Stimulated activated naive CD4-positive, alpha-beta T cell (primary cell): ENCODE measurements around the gene SNX1.
"Not testable (repeated sequence)": the region's sequence is repeated elsewhere in the genome, so short reads cannot be mapped to it uniquely, and the experiment has no call there.

Experiments
- DNase-seq, 6 experiments: peaks; one replicate each; lab custom pipeline; 2025; lab: John Stamatoyannopoulos, UW

The SNX1 gene, protein sequence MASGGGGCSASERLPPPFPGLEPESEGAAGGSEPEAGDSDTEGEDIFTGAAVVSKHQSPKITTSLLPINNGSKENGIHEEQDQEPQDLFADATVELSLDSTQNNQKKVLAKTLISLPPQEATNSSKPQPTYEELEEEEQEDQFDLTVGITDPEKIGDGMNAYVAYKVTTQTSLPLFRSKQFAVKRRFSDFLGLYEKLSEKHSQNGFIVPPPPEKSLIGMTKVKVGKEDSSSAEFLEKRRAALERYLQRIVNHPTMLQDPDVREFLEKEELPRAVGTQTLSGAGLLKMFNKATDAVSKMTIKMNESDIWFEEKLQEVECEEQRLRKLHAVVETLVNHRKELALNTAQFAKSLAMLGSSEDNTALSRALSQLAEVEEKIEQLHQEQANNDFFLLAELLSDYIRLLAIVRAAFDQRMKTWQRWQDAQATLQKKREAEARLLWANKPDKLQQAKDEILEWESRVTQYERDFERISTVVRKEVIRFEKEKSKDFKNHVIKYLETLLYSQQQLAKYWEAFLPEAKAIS

GRCh38 chr15:64095795-64096667 lies at the start of gene SNX1:
SNX1 (plus strand) TSS chr15:64095982; CDS start chr15:64096014, 32 bp downstream.
- peak; percentile 89 to 95 (median 94) for DNase-seq

- peak; percentile 21 to 69 (median 54) for DNase-seq
Observed at GRCh38 chr15:64046421-64047153, 49.2 kb upstream of the SNX1 start, which contains the start of gene DAPK2. DAPK2 (minus strand) TSS chr15:64046485; CDS start chr15:64040261, 6,224 bp downstream.

DNA sequence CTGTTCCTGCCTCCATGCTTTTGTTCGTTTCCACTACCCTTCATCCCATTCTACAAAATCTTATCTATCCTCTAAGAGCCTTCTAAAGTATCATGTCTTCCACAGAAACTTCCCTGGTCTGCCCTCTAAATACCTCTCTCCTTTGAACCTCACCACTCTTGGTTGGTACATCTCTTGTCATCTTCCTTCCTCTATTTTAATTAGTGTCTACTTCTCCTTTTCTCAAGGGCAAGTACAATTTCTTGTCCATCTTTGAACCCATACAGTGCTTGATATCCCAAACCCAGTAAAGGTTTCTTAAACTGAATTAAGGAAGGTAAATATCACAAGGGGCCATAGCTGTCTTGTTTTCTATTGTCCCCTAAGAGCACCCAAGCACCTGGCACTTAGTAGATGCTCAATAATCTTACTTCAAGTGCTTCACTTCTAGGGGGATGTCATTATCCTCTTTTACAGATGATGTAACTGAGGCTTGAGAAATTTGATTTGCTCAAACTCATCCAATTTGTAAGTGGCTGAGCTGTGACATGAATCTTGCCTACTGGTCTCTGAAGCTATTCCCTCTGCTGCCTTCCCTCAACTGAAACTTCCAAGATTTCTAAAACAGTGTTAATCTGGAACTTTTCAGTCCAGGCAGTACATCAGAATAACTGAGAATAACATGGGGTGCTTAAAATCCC lies 46.9 kb upstream of the SNX1 start:
- no peak for DNase-seq

GRCh38 chr15:64050281-64051092 lies 45.3 kb upstream of the SNX1 start:
- DNase-seq, result no peak

DNA sequence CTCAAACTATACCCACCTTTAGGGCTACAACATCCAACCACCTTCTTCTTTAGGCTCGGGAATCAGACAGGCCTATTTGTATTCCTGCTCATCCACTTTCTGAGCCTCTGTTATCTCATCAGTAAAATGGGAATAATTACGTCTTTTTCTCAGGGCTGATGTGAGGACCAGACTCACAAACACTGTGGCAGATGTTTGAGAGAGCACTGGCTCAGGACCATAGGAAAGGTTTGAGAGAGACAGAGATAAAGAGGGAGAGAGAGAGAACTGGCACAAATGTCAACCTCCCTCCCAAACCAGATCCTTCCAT lies 44.7 kb upstream of the SNX1 start:
- DNase-seq, result no peak

- DNase-seq, result no peak
Observed at GRCh38 chr15:64051407-64052259, 44.1 kb upstream of the SNX1 start.

GRCh38 chr15:64052925-64053491 lies 42.8 kb upstream of the SNX1 start:
- no peak for DNase-seq

DNA sequence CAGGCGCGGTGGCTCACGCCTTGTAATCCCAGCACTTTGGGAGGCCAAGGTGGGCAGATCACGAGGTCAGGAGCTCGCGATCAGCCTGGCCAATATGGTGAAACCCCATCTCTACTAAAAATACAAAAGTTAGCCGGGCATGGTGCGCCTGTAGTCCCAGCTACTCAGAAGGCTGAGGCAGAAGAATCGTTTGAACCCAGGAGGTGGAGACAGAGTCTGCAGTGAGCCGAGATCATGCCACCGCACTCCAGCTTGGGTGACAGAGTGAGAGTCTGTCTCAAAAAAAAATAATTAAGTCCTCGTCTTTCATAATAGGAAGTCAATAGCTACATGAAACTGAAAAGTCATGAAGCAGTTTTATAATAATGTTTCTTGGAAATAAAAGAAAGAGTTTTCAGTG lies 42.1 kb upstream of the SNX1 start:
- not testable (repeated sequence) for DNase-seq

DNA sequence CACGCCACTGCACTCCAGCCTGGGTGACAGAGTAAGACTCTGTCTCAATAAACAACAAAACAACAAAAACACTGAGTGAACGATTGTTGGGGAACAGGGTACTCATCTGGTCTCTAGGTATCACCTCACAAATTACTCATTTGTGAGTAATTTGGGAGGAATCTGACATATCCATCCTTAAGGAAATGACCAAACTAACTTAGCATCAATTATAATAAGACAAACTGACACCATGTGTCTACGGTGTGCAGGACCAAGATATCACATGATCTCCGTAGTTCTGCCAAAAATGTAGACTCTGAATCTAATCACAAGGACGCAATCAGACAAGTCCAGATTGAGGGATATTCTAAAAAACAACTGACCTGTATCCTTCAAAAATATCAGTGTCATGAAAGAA lies 37.5 kb upstream of the SNX1 start:
- DNase-seq, result no peak

- DNase-seq, result not testable (repeated sequence)
Observed at GRCh38 chr15:64059104-64059503, 36.7 kb upstream of the SNX1 start.

DNA sequence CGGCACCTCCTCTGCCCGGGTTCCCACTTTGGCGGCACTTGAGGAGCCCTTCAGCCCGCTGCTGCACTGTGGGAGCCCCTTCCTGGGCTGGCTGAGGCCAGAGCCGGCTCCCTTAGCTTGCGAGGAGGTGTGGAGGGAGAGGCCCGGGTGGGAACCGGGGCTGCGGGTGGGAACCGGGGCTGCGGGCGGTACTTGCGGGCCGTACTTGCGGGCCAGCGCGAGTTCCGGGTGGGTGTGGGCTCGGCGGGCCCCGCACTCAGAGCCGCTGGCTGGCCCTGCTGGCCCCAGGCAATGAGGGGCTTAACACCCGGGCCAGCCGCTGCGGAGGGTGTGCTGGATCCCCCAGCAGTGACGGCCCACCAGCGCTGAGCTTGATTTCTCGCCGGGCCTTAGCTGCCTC lies 35.1 kb upstream of the SNX1 start:
- no peak for DNase-seq

DNA sequence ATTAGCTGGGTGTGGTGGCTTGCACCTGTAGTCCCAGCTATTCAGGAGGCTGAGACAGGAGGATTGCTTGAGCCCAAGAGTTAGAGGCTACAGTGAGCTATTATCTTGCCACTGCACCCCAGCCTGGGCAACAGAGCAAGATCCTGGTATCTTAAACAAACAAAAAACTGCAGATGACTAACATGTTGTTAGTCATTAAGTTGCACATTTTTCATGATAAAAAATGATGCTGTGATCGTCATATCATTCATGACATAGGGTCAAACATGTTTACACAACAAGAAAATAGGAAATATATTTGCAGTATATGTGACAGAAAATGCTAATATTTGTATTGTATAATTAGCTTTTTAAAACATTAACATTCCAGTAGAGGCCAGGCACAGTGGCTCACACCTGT lies 29.3 kb upstream of the SNX1 start:
- DNase-seq, result no peak

GRCh38 chr15:64067564-64068030 lies 28.2 kb upstream of the SNX1 start:
- peak; percentile 42 to 80 (median 53) for DNase-seq

- DNase-seq, result no peak
Observed at GRCh38 chr15:64068133-64068532, 27.6 kb upstream of the SNX1 start.

DNA sequence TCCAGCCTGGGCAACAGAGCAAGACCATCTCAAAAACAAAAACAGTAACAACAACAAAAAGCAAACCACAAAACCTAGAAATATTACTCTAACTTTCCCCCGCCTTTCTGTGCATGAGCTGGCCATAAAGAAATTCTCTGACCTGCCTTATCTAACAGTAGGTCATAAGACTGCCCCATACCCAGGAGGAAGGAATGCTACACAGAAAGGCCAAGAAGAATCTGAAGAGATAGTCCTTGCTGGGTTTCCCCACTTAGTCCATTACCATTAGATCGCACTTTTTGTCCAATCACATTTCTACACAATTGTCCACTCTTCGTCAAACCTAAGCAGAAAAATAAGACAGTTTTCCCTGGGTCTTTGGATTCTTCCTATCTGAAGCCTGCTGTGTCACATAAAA lies 25.7 kb upstream of the SNX1 start:
- no peak for DNase-seq

DNA sequence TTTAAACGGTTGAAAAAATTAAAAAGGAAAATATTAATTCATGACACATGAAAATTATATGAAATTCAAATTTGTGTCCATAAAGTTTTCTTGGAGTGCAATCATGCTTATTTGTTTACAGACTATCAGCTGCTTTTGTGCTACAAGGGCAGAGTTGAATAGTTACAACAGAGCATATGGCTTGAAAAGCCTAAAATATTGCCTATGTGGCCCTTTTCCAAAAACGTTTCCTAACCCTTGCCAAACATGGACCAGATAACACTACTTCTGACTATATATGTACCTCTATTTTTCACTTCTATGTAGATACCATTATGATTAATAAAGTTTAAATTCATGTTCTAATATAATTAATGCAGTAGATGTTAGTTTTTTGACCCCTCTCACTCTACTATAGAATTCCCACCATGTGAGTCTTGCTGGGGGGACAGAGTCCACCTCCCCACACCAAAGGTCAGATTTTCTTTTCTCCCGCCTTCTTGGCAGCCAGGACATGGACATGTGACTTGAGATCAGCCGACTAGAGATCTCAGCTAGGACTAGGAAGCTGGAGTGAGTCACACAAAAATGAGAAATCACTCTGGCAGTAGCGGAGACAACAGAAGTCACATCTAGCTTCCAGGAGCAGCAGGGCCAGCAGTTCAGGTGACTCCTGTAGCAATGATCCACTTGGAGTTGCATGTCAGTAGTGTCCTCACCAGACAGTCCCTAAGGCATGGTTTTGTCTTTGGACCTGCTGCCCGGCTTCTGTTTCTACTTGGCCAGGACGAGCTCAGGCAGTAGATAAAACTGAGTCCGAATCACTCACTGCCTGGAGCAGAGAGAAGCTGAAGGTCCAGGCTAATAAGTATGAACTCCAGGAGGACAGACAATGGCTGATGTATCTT lies 24.6 kb upstream of the SNX1 start:
- no peak for DNase-seq

- no peak for DNase-seq
Observed at GRCh38 chr15:64071931-64072765, 23.6 kb upstream of the SNX1 start.
